OCI-LY3 (cell line): Measurements from ENCODE around the gene PSPH.

Experiments
- EZH2phosphoT487 ChIP-seq: fragments of 200-600 bp; shearing (Covaris generic); IDR thresholded peaks from 2 replicates; pipeline ENCODE4 v1.6.1; 2018; ENCODE audit warnings: antibody characterized with exemption, mixed run types, low read depth
- TF ChIP-seq, protein P1 (sequence below): fragments of 200-600, 300-600 bp; sonication (generic); IDR thresholded peaks from 2 replicates; pipeline ENCODE4 v1.5.1; 2014; ENCODE audit warnings: antibody characterized with exemption, low read length, low read depth

DNA sequence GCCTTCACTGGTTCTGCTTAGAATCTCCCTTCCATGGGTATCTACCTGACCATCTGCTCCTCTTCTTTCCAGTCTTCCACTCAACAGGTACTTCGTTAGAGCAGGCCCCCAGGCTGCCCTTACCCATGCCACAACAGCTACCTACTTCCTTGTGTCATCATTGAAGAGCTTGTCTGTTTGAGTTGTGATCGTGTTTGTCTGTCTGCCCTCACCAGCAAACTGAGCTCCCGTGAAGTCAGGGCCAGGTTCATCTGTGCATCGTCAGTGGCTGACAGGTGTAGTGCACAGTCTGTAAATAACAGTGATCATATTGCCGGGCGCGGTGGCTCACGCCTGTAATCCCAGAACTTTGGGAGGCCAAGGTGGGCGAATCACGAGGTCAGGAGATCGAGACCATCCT is 81.9 kb downstream of the PSPH start:
- TF ChIP-seq, protein P1, sequence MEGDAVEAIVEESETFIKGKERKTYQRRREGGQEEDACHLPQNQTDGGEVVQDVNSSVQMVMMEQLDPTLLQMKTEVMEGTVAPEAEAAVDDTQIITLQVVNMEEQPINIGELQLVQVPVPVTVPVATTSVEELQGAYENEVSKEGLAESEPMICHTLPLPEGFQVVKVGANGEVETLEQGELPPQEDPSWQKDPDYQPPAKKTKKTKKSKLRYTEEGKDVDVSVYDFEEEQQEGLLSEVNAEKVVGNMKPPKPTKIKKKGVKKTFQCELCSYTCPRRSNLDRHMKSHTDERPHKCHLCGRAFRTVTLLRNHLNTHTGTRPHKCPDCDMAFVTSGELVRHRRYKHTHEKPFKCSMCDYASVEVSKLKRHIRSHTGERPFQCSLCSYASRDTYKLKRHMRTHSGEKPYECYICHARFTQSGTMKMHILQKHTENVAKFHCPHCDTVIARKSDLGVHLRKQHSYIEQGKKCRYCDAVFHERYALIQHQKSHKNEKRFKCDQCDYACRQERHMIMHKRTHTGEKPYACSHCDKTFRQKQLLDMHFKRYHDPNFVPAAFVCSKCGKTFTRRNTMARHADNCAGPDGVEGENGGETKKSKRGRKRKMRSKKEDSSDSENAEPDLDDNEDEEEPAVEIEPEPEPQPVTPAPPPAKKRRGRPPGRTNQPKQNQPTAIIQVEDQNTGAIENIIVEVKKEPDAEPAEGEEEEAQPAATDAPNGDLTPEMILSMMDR: no peak
- no peak for TF ChIP-seq EZH2phosphoT487
